Stimulated activated CD8-positive, alpha-beta memory T cell treated with anti-CD3 and anti-CD28 coated beads, Interleukin-7, amount 100 ng/mL, for 24 hours (primary cell): Measurements from ENCODE around the gene AKAP13.
A peak's percentile ranks its signal among the peaks of the same experiment; 100 is the strongest.
"Not testable (repeated sequence)": the region's sequence is repeated elsewhere in the genome, so short reads cannot be mapped to it uniquely, and the experiment has no call there.

Experiments
- DNase-seq: peaks from one replicate; pipeline ENCODE4 v3.0.0-alpha.2; 2020; ENCODE audit warnings: low read depth

AKAP13 gene

DNA sequence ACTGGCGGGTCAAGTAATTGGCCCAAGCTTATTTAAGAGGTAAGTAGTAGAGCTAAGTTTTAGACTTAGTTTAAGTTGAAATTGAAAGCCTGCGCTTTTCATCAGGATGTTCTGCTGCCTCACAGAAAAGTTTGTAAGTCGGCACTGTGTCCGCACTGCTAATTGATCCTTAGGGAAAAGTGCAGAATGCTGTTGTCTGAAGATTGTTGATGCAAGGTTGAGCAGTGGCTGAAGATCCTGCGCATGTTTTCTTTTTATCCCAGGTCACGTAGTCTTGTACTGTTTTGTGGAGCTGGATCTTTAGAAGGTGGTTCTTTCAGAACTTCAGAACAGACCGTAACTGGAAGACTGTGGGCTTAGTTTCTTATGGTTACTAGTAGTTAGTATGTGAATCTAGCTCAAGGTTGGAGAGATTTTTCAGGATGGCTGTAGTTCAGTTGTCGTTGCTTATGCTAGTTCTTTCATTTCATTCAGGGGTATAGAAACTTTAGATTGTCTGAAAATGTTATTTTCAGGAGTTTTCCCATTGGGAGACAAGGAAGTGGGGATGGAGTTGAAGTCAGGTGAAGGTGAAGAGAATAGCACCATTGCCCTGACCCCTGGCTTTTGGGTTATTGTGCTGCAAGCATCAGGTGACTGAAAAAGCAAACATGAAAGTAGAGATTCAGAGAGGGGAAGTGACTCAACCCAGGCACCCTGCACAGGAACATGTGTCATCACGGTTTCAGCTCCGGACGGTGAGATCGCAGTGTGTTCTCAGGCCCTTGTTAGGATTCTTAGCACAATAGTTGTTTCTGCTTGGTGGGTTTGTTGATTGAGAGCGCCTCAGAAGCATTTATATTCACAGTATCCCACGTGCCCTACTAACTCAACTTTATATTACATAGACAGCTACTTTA lies 32.8 kb downstream of the AKAP13 start:
- peak; percentile 52 for DNase-seq

DNA sequence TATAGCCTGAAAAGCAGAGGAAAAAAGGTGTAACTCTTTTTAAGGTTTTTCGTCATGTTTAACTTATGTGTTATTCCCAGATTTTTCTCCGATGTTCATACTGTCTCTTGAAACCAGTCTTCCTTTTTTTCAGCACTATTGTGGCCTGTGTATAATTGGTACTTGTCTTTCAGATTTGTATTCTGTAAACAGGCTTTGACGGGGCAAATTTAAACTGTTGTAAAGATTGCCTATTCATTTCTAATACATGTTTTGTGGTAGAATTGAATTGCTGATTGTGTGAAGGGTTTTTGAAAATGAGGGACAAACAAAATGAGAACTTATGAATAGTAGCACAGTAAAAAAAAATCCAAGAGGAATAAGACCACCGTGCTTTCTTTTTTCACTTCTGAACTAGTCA lies 33.6 kb downstream of the AKAP13 start:
- DNase-seq: no peak

DNA sequence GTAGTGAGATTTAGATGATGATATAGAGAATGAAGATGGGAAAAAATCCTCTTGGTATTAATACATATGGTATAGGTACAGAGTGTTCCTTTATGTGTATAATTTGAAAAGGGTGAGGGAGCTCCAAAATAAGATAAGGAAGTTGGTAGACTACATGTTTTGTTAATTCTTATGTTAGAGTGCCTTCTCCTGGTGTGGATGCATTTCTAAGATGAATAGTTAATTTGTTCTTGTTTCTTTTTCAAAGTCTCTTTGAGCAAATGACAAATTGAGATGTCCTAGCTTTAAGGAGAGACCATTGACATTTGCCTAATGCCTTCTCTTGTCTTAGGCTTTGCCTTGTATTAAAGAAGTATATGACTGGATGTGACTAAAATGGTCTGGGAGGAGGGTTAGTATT lies 34.1 kb downstream of the AKAP13 start:
- DNase-seq: no peak

- no peak for DNase-seq
These were observed 34.6 kb downstream of the AKAP13 start for GRCh38 chr15:85414991-85415390.

DNA sequence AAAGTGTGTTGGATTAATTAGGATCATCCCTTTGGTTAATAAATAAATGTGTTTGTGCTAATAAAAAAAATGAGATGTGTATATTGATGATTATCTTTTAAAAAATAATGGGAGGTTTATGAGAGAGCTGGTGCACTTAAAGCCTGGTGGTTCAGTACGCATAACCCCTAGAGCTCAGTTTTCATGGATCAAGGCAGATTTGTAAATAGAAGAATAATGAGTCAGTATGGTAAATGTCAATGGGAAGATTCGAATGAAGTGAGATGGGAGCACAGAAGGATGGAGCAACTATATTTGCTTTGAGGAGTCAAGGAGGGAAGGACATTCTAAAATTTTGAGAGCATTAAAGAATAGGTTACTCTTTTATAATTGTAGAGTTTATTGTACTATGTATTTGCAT lies 35.4 kb downstream of the AKAP13 start:
- DNase-seq: no peak

DNA sequence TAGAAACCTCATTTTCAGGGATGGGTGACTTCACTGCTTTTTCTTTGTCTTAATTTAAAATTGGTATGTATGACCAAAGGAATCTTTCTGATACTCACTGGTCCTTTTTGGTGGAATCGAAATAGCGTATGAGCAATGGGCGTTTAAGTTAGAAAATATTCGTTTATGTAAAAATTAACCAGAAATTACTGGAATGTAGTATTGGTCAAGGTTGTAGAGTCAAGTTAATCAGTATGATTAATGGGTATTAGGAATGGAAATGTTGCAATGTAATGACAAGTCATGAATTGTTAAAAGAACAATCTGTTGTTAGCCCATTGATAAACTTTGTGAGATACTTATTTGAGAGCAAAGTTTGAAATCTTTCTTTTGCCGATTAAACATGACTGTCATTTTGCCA lies 36.9 kb downstream of the AKAP13 start:
- no peak for DNase-seq

- no peak for DNase-seq
These were observed 38.8 kb downstream of the AKAP13 start for GRCh38 chr15:85419161-85419560.

- no peak for DNase-seq
These were observed 40.9 kb downstream of the AKAP13 start for GRCh38 chr15:85421116-85421925.

DNA sequence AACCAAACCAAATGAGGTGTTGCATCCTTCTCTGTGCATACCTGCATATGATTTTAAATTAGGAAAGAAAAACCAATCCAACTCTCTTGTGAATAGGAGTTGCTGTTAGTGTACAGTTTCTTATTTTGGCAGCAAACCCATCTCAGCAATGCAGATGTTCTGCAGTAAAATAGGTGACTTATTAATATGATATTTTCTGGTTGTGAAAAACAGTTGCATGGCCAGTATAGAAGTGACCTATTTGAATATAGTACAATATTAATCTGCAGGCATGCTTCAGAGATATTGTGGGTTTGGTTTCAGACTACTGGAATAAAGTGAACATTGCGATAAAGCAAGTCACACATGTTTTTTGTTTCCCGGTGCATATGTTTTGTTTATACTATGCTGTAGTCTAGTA lies 42.2 kb downstream of the AKAP13 start:
- DNase-seq: no peak

GRCh38 chr15:85423256-85423655 lies 42.9 kb downstream of the AKAP13 start:
- no peak for DNase-seq

- DNase-seq: no peak
These were observed 43.8 kb downstream of the AKAP13 start for GRCh38 chr15:85424154-85424553.

- DNase-seq: no peak
These were observed 46.1 kb downstream of the AKAP13 start for GRCh38 chr15:85426481-85426880.

DNA sequence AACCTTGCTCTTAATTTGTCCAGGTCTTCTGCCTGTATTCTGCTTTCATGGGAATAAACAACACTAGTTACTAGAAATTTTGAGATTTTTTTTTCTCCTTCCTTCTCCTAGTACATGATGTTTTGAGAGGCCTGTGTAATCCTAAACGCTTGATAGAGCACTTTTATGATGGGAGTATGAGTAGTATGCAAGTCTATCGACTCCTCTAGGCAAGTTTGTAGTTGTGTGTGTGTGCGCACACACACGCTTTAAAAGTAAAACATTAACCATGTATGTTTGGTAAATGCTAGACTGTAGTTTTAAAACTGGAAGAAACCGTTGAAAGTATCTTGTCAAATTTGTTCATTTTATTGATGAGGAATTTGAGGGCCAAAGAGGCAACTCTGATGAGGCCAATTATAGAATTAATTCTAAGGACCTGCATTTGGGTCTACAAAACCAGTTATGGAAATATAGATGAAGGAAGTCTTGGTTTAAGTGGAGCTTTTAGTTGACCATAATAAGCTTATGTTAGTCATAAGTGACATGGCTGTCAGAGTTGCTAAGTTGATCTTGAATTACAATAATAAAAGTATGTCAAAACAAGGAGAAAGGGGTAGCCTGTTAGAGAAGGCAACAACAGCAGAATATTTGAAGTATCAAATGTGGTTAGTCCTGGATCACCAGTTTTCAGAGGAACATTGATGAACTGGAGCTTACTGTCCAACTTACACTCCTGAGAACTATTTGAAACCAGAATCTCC lies 47.1 kb downstream of the AKAP13 start:
- DNase-seq: no peak

- DNase-seq: no peak
These were observed 49.1 kb downstream of the AKAP13 start for GRCh38 chr15:85429522-85429921.

DNA sequence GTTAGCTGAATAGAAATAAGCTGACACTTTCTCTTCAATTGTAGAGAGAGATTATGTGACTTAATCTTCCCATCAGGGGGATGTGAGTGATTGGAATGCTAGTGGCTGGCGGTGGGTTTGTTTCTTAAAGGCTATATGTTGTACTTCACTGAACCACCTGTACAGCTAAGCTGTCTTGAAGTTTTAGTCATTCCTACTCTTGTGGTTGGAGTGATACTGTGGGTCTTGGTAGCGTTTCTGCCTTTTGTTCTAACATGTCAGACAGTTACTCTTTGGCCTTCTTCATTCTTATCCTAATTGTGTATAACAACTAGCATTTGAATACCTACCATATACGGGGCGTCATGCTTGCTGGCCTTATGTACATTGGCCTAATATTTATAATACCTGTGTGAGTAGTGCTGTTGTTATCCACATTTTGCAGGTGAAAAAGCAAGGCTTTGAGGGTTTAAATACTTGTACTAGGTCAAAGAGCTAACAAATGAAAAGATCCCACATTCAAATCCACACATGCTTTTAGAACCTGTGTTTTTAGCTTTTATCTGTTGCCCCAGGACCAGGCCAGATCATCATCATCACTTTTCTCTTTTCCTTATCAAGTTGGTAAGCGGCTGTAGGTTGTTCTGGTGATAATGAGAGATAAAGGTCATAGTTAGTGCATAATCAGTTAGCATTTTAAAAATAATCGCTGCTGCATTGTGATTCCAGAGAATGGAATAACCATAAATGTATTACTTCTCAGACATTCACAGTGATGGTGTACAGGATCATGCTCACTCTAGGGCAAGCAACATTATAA lies 50.2 kb downstream of the AKAP13 start:
- no peak for DNase-seq

DNA sequence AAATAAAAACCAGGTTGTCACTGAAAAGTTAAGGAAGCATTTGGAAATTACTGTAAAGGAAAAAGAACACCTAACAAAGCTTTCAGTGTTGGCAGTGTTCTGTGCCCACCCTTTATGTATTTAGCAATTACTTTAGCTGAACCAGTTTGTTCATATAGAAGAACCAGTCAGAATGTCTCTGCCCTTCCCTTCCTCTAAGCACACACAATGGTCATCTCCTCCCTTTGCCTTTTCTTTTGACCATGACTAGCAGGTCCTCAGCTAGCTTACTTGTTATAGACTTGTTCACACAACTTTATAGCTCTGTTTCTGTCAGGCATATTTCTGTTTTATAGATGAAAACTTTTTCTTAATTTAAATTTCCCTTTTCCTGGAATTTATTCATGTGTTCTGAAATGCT lies 59.6 kb downstream of the AKAP13 start:
- no peak for DNase-seq

DNA sequence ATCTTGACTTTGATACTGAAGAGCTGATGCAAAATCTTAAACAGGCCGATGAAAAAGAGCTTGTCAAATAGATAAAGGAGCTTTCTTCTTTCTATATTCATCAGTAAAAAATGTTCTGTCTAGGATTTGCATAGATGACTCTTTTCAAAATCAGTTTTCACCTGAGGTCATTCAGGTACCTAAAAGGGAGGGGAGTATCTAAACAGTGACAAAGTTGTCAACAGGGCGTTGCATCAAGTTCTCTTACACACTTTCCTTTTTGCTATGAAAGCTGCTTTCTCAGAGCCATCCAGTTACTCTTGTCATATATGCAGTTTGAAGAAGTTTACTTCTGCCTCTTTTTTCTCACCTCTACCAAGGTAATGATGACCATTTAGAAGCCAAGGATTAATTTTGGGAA lies 60.0 kb downstream of the AKAP13 start:
- no peak for DNase-seq

- not testable (repeated sequence) for DNase-seq
These were observed 61.5 kb downstream of the AKAP13 start for GRCh38 chr15:85441854-85442253.

GRCh38 chr15:85443046-85443445 lies 62.6 kb downstream of the AKAP13 start:
- no peak for DNase-seq

DNA sequence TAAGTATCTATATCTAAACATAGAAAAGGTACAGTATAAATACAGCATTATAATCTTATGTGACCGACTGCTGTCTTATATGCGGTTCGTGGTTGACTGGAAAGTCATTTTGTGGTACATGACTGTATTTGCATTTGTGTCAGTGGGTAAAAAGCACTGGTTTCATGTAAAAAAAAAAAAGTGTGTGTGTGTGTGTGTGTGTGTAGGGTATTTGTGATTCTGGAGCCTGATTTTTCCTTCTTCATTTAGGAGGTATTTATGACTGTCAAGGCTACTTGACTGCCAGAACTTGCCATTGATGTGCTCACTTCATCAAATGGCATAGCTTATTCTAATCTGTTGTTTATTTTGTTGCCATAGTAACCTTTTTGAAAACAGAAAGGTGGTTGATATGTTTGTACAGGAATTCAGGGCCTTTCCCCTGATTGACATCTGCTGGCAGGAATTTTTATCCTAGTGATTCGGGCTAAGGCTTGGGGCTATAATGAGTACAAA lies 63.2 kb downstream of the AKAP13 start:
- no peak for DNase-seq

GRCh38 chr15:85444122-85444745 lies 63.8 kb downstream of the AKAP13 start:
- no peak for DNase-seq
